GM12878 (cell line): Measurements from ENCODE around the gene TNFAIP3. TPM values are rescaled to one million over a fixed set of nuclear protein-coding genes. Genes with fewer than 3 reads are reported as not detected.

Experiments used
- ATAC-seq: fragments of 200-7000 bp; cut with Tn5 transposase; 3 replicates; pipeline ENCODE4 v1.9.1; 2020; ENCODE audit warnings: mild to moderate bottlenecking, moderate library complexity
- BruUV-seq: library from RNA; stranded (reverse); fragments of 400-500 nt; replicated peaks from 2 replicates; lab custom pipeline; 2021; lab: Mats Ljungman, UMichigan
- CTCF ChIA-PET: fragments of 300-600 bp; sonication (Branson Sonifier 250); formaldehyde crosslinking; extraction: SDS; loops from one replicate; lab custom pipeline; 2021; ENCODE audit warnings: inconsistent platforms; lab: Yijun Ruan, JAX
- POLR2A ChIA-PET: fragments of 350-600 bp; formaldehyde crosslinking; extraction: SDS; loops from one replicate; lab custom pipeline; 2021; ENCODE audit warnings: inconsistent platforms; lab: Charles Lee
- RAD21 ChIA-PET: fragments of 300-600 bp; sonication (Branson Sonifier 250); formaldehyde crosslinking; loops from one replicate; lab custom pipeline; 2023; ENCODE audit warnings: antibody characterized with exemption; ENCODE audit not compliant: unreplicated experiment; lab: Charles Lee
- SMC1A ChIA-PET: fragments of 300-600 bp; sonication (Branson Sonifier 250); formaldehyde crosslinking; loops from one replicate; lab custom pipeline; 2023; ENCODE audit not compliant: unreplicated experiment, uncharacterized antibody; lab: Charles Lee
- DNase-seq: peaks from one replicate; pipeline ENCODE4 v3.0.0-alpha.2; 2011; ENCODE audit warnings: low read depth, low spot score
- FAIRE-seq: peaks from 3 replicates; lab custom pipeline; 2011; peaks lifted over from hg19 to GRCh38; lab: Jason Lieb, UNC
- H2AFZ ChIP-seq: 2 replicates; pipeline ENCODE4 v1.6.0; 2011; ENCODE audit warnings: low read depth, low read length, control low read depth; ENCODE audit not compliant: control insufficient read depth
- H3K27ac ChIP-seq: 2 replicates; pipeline ENCODE4 v1.5.1; 2011; ENCODE audit warnings: control low read depth; ENCODE audit not compliant: control insufficient read depth, insufficient read depth
- H3K27me3 ChIP-seq, 2 experiments: replicated peaks in 1 of 2; 2 replicates each; pipeline versions ENCODE4 v1.6.0 to v1.6.1; 2011; ENCODE audit warnings: low read length in 1 of 2; ENCODE audit not compliant: control insufficient read depth in 2 of 2, insufficient read depth in 2 of 2
- H3K36me3 ChIP-seq, 2 experiments: 2 replicates each; pipeline ENCODE4 v1.5.1; 2011; ENCODE audit warnings: low read length in 1 of 2; ENCODE audit not compliant: control insufficient read depth in 2 of 2, insufficient read depth in 2 of 2
- H3K4me1 ChIP-seq: 2 replicates; pipeline ENCODE4 v1.6.1; 2011; ENCODE audit warnings: mild to moderate bottlenecking, low read length, moderate library complexity, mixed read lengths; ENCODE audit not compliant: control insufficient read depth, insufficient read depth
- H3K4me2 ChIP-seq: 2 replicates; pipeline ENCODE4 v1.6.0; 2011; ENCODE audit warnings: control low read depth; ENCODE audit not compliant: control insufficient read depth, insufficient read depth
- H3K4me3 ChIP-seq: fragments of 200-600 bp; sonication (generic); 2 replicates; pipeline ENCODE4 v1.5.1; 2016
- H3K79me2 ChIP-seq: 2 replicates; pipeline ENCODE4 v1.6.0; 2011; ENCODE audit warnings: low read length; ENCODE audit not compliant: control insufficient read depth, insufficient read depth
- H3K9ac ChIP-seq: 2 replicates; pipeline ENCODE4 v1.8.0; 2011; ENCODE audit warnings: low read length, control low read depth, mixed read lengths; ENCODE audit not compliant: control insufficient read depth, insufficient read depth
- H3K9me3 ChIP-seq: replicated peaks from 3 replicates; pipeline ENCODE4 v1.5.1; 2011; ENCODE audit warnings: mild to moderate bottlenecking, low read length; ENCODE audit not compliant: control insufficient read depth, insufficient read depth
- H4K20me1 ChIP-seq: 2 replicates; pipeline ENCODE4 v1.6.0; 2011; ENCODE audit not compliant: control insufficient read depth, insufficient read depth
- EED ChIP-seq: sonication (generic); IDR thresholded peaks from 2 replicates; pipeline ENCODE4 v1.6.1; 2016; ENCODE audit warnings: antibody characterized with exemption, low read depth
- IKZF1 ChIP-seq: fragments of 450-650 bp; conservative IDR thresholded peaks from 2 replicates; pipeline ENCODE4 v1.6.1; 2017; ENCODE audit warnings: antibody characterized with exemption, mild to moderate bottlenecking
- IKZF2 ChIP-seq, 2 experiments: fragments of 450-650 bp; IDR thresholded peaks; 2 replicates each; pipeline ENCODE4 v1.6.1; 2017; ENCODE audit warnings: mild to moderate bottlenecking in 2 of 2, moderate library complexity in 2 of 2
- NFYA ChIP-seq: IDR thresholded peaks from 2 replicates; pipeline ENCODE4 v1.6.1; 2011; ENCODE audit warnings: low read depth, mild to moderate bottlenecking, low read length, improper control_type of control experiment, borderline replicate concordance
- RUNX3 ChIP-seq: IDR thresholded peaks from 2 replicates; pipeline ENCODE4 v1.6.1; 2012; ENCODE audit warnings: low read length, inconsistent platforms
- WGBS: methylation state at CpG from one replicate; pipeline ENCODE4 v1.1.6; 2016; ENCODE audit warnings: low lambda C conversion rate; ENCODE audit not compliant: insufficient replicate concordance, insufficient coverage; ENCODE audit errors: missing lambda C conversion rate; 5-methylcytosine and 5-hydroxymethylcytosine counted together
- in situ Hi-C: fragments of 300-500 bp; cut with MboI; formaldehyde crosslinking; loops from 9 replicates; pipeline ENCODE4 v1.14.3; 2018; ENCODE audit warnings: mixed read lengths
- intact Hi-C: fragments of 100-400 bp; cut with micrococcal nuclease; formaldehyde crosslinking; loops from one replicate; pipeline ENCODE4 v1.14.2; 2022; ENCODE audit not compliant: unreplicated experiment
- polyA plus RNA-seq, 11 experiments: library from polyadenylated mRNA; depleted of rRNA in 4 of 11; unstranded in 6 of 11; stranded (reverse) in 5 of 11; fragments of >200 nt; fragmentation: Nextera tagmentation in 4 of 11; fragmentation: Illumina TruSeq in 1 of 11; extraction: Ambion mirVana in 4 of 11; extraction: Trizol in 1 of 11; gene quantifications; 1 replicate in 1 of 11; 2 replicates in 10 of 11; pipeline versions ENCODE4 v1.2.1 to v1.2.3, GENCODE V29; 2011 to 2016; ENCODE audit warnings: inconsistent platforms in 2 of 11, missing spikeins in 2 of 11, low read depth in 1 of 11
- total RNA-seq, 4 experiments: library from RNA; depleted of rRNA in 3 of 4; stranded (reverse); fragments of >200 nt in 3 of 4; fragmentation: Illumina TruSeq in 1 of 4; extraction: Trizol in 1 of 4; gene quantifications; 2 replicates each; pipeline versions ENCODE4 v1.2.1 to v1.2.3, GENCODE V29; 2013 to 2021

The TNFAIP3 gene
- total and polyA plus RNA-seq, 10 of the 15 experiments (the other 5 are each of a cell fraction or from before 2014, with no cell fraction given), result 18.0 to 350 (median 127) TPM

GRCh38 chr6:137910424-137910834 is 43.4 kb downstream of the TNFAIP3 start:
- Histone ChIP-seq H3K9me3 (no peaks in the 10 kb centered on the region; the same call in none of the 3 replicates), H3K36me3 (no peaks in the 10 kb centered on the region), H4K20me1 (no peaks in the 10 kb centered on the region), H3K4me2 (peak overlapping the region; percentile 99; the same call in 1 of the 2 replicates), H3K9ac (peak overlapping the region; percentile 17; the same call in 1 of the 2 replicates), H3K27me3 (no peaks in the 10 kb centered on the region), H3K4me3 (no peak overlapping the region), H3K79me2 (peaks cover 32% of the 10 kb centered on the region), H2AFZ (peak overlapping the region; percentile 12), H3K4me1 (peaks cover 48% of the 10 kb centered on the region), H3K27ac (peak overlapping the region; percentile 95)
- POLR2A ChIA-PET, result interaction anchor here (0.6 to 6.7 kb wide), 9 partner anchors 13 to 731 kb away, joined by 3 to 153 read pairs (median 6); partner anchors contain the start of gene TNFAIP3
- intact Hi-C loops, result no loop called here
- ATAC-seq (no peak), FAIRE-seq (no peak), DNase-seq (no peak)
- RAD21 ChIA-PET, result interaction anchor here (0.7 to 4.8 kb wide), 14 partner anchors 9 to 815 kb away, joined by 3 to 65 read pairs (median 13); partner anchors contain the start of gene TNFAIP3
- SMC1A ChIA-PET, result interaction anchor here (0.8 to 8.9 kb wide), 16 partner anchors 9 to 813 kb away, joined by 3 to 126 read pairs (median 14); partner anchors contain the start of gene TNFAIP3
- 32% methylated on average over 1 of the region's 1 CpG for WGBS
- in situ Hi-C loops, result no loop called here
- CTCF ChIA-PET, result interaction anchor here (1.1 to 6.9 kb wide), 13 partner anchors 8 to 204 kb away, joined by 3 to 71 read pairs (median 7); no protein-coding TSS in a partner anchor
- TF ChIP-seq NFYA, result no peak
- peak; percentile 46 for TF ChIP-seq RUNX3
- peak; percentile 37 for TF ChIP-seq IKZF1
- peak; percentile 17 to 61; a peak in 2 of 4 replicates for TF ChIP-seq IKZF2 (IDR thresholded peaks at IDR 0.05)
- peak; percentile 70 for TF ChIP-seq EED
- no TSS peak for BruUV-seq
